C1 segment of cervical spinal cord (tissue), 14 donors: ENCODE results near the gene C2CD4D.

ENCODE experiments used
- DNase-seq, 14 donors: peaks; one replicate each; lab custom pipeline; 2025; lab: John Stamatoyannopoulos, UW

The C2CD4D gene

GRCh38 chr1:151790071-151790939 lies 49.3 kb downstream of the C2CD4D start, which contains the start of gene TDRKH:
Gene TDRKH (minus strand): TSS chr1:151790500. CDS start chr1:151783022, 7,478 bp downstream.
- peak; percentile 94 to 99 (median 98) for DNase-seq
